ENCODE measurements around the gene PPARGC1A. TPM values are rescaled to one million over a fixed set of nuclear protein-coding genes. Genes with fewer than 3 reads are reported as not detected.

Gene PPARGC1A
- total RNA-seq, 1 donor from 2014 or later, result 0.48 TPM

DNA sequence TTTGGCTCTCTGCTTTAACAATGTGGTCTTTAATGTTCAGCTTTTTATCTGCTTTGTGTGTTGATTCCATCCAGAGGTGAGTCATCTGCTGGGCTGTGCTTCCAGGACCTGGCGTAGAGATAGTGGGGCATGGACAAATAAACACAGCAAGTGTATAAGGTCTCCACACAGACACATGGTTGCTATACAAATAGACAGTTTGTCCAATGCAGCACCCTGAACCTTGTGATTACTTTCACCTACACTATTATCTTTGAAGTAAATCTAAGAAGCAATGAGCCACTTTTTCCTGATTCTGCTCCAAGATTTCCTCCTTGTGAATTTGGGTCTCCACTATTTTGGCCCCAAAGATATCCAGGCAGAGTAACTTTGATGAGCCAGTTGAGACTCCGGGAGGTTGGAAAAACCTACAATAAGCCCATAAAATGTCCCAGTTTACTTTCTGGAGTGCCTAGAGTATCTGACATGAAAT, 12.1 kb downstream of the PPARGC1A start:
- no peak overlapping the region for H3K4me3 Mint-ChIP-seq (ENCODE audit: unreplicated experiment)
- H3K4me1 ChIP-seq (ENCODE audit: insufficient read depth, low read length), result peaks cover 11% of the 10 kb centered on the region
- H3K4me3 ChIP-seq (ENCODE audit: insufficient read depth, low read depth, low read length), result no peak overlapping the region
- no peak overlapping the region for H3K27ac ChIP-seq (ENCODE audit: low read depth, low read length)
- peak overlapping the region; percentile 19 for H3K4me2 ChIP-seq (ENCODE audit: low read length)
- no peaks in the 10 kb centered on the region for H3K36me3 ChIP-seq (ENCODE audit: insufficient read depth, low read length)
- no peaks in the 10 kb centered on the region for H3K27me3 ChIP-seq (ENCODE audit: insufficient read depth, low read length)
- peak overlapping the region; percentile 19 for H3K27ac Mint-ChIP-seq (ENCODE audit: unreplicated experiment)
- TF ChIP-seq, protein P1, sequence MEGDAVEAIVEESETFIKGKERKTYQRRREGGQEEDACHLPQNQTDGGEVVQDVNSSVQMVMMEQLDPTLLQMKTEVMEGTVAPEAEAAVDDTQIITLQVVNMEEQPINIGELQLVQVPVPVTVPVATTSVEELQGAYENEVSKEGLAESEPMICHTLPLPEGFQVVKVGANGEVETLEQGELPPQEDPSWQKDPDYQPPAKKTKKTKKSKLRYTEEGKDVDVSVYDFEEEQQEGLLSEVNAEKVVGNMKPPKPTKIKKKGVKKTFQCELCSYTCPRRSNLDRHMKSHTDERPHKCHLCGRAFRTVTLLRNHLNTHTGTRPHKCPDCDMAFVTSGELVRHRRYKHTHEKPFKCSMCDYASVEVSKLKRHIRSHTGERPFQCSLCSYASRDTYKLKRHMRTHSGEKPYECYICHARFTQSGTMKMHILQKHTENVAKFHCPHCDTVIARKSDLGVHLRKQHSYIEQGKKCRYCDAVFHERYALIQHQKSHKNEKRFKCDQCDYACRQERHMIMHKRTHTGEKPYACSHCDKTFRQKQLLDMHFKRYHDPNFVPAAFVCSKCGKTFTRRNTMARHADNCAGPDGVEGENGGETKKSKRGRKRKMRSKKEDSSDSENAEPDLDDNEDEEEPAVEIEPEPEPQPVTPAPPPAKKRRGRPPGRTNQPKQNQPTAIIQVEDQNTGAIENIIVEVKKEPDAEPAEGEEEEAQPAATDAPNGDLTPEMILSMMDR (IDR thresholded peaks at IDR 0.05; ENCODE audit: insufficient read depth, low read depth, low read length), result no peak
- TF ChIP-seq EZH2 (IDR thresholded peaks at IDR 0.05; ENCODE audit: insufficient read depth, low read length), result no peak
- H3K27me3 Mint-ChIP-seq (ENCODE audit: low read depth, unreplicated experiment), result peaks cover 4% of the 10 kb centered on the region
- H3K4me1 Mint-ChIP-seq (ENCODE audit: low read depth, unreplicated experiment), result peaks cover 31% of the 10 kb centered on the region
- no peaks in the 10 kb centered on the region for H3K9me3 ChIP-seq (ENCODE audit: insufficient read depth, low read depth, low read length)
- H3K9ac ChIP-seq (ENCODE audit: low read length), result no peak overlapping the region
- no peaks in the 10 kb centered on the region for H3K79me2 ChIP-seq (ENCODE audit: insufficient read depth, low read length)
- no peak for FAIRE-seq
- no peaks in the 10 kb centered on the region for H4K20me1 ChIP-seq (ENCODE audit: insufficient read depth, low read length)
- peak; percentile 85 for DNase-seq (ENCODE audit: low read depth)
- H3K36me3 Mint-ChIP-seq (ENCODE audit: low read depth, unreplicated experiment), result no peaks in the 10 kb centered on the region
- no peak overlapping the region for H2AFZ ChIP-seq (ENCODE audit: low read depth, low read length)
- no peaks in the 10 kb centered on the region for H3K9me3 Mint-ChIP-seq (ENCODE audit: unreplicated experiment)

DNA sequence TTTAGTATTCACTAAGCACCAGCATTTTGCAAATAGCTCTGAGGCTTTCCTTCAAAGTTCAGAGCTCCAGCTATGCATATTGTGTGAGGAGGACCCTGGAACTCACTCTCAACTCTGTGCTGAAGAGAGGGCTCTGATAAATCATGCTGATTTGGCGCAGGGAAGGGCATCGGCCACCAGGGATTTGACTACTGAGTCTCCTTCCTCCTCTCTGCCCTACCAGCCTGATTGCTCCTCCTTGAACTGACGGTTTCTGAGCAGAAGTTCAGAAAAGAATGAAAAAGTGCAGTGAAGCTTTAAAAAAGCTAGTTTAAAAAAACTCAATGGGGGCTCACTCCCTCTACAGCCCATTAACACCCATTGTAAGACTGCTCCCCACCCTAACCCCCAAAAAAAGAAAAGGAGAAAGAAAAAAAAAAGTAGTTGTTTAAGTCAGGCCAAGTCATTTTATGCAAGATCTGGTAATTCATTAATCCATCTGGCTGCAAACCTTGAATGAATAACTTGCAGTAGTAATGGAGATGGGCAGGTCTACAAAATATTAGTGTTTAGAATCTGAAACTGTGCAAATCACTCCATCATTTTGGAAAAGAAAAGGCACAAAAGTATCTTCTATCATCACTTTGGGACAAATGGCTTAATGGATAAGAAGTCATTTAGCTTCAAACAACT, 13.3 kb downstream of the PPARGC1A start:
- Mint-ChIP-seq H3K27ac (ENCODE audit: unreplicated experiment) (no peak overlapping the region), H3K27me3 (ENCODE audit: low read depth, unreplicated experiment) (peaks cover 5% of the 10 kb centered on the region), H3K9me3 (ENCODE audit: unreplicated experiment) (no peaks in the 10 kb centered on the region), H3K36me3 (ENCODE audit: low read depth, unreplicated experiment) (no peaks in the 10 kb centered on the region), H3K4me3 (ENCODE audit: unreplicated experiment) (no peak overlapping the region), H3K4me1 (ENCODE audit: low read depth, unreplicated experiment) (peaks cover 31% of the 10 kb centered on the region)
- FAIRE-seq, result no peak
- no peaks in the 10 kb centered on the region for H3K79me2 ChIP-seq (ENCODE audit: insufficient read depth, low read length)
- TF ChIP-seq, protein P1 (IDR thresholded peaks at IDR 0.05; ENCODE audit: insufficient read depth, low read depth, low read length), result no peak
- TF ChIP-seq EZH2 (IDR thresholded peaks at IDR 0.05; ENCODE audit: insufficient read depth, low read length), result no peak
- H3K4me1 ChIP-seq (ENCODE audit: insufficient read depth, low read length), result peaks cover 11% of the 10 kb centered on the region
- H3K4me3 ChIP-seq (ENCODE audit: insufficient read depth, low read depth, low read length), result no peak overlapping the region
- H3K4me2 ChIP-seq (ENCODE audit: low read length), result no peak overlapping the region
- DNase-seq (ENCODE audit: low read depth), result no peak
- H3K27ac ChIP-seq (ENCODE audit: low read depth, low read length), result no peak overlapping the region
- no peak overlapping the region for H3K9ac ChIP-seq (ENCODE audit: low read length)
- no peak overlapping the region for H2AFZ ChIP-seq (ENCODE audit: low read depth, low read length)
- H4K20me1 ChIP-seq (ENCODE audit: insufficient read depth, low read length), result no peaks in the 10 kb centered on the region
- no peaks in the 10 kb centered on the region for H3K36me3 ChIP-seq (ENCODE audit: insufficient read depth, low read length)
- H3K9me3 ChIP-seq (ENCODE audit: insufficient read depth, low read depth, low read length), result no peaks in the 10 kb centered on the region
- no peaks in the 10 kb centered on the region for H3K27me3 ChIP-seq (ENCODE audit: insufficient read depth, low read length)

DNA sequence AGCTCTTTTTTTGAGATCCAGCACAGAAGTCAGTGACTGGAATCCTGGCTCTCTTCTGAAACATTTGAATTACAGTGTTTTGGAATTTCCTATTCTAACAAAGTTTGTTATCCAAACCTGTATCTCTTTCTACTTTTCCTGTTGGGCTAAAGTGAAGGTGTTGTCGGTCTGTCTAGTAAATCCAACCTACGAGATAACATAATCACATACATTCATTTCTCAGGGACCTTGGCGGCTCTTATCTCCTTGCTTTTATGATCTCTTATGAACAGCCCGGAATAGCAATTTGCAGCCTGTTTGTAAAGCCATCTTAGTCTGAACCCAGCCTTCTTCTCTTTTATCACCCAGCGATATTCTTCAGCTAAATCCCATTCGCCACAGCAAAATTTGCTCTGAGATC, 14.5 kb downstream of the PPARGC1A start:
- Histone ChIP-seq H3K27ac (ENCODE audit: low read depth, low read length) (no peak overlapping the region), H3K4me1 (ENCODE audit: insufficient read depth, low read length) (peaks cover 11% of the 10 kb centered on the region), H3K36me3 (ENCODE audit: insufficient read depth, low read length) (no peaks in the 10 kb centered on the region), H3K27me3 (ENCODE audit: insufficient read depth, low read length) (no peaks in the 10 kb centered on the region), H4K20me1 (ENCODE audit: insufficient read depth, low read length) (no peaks in the 10 kb centered on the region), H2AFZ (ENCODE audit: low read depth, low read length) (no peak overlapping the region), H3K4me2 (ENCODE audit: low read length) (no peak overlapping the region), H3K79me2 (ENCODE audit: insufficient read depth, low read length) (no peaks in the 10 kb centered on the region), H3K4me3 (ENCODE audit: insufficient read depth, low read depth, low read length) (no peak overlapping the region), H3K9me3 (ENCODE audit: insufficient read depth, low read depth, low read length) (no peaks in the 10 kb centered on the region), H3K9ac (ENCODE audit: low read length) (no peak overlapping the region)
- peaks cover 28% of the 10 kb centered on the region for H3K4me1 Mint-ChIP-seq (ENCODE audit: low read depth, unreplicated experiment)
- no peaks in the 10 kb centered on the region for H3K9me3 Mint-ChIP-seq (ENCODE audit: unreplicated experiment)
- peaks cover 9% of the 10 kb centered on the region for H3K27me3 Mint-ChIP-seq (ENCODE audit: low read depth, unreplicated experiment)
- FAIRE-seq, result no peak
- no peak for DNase-seq (ENCODE audit: low read depth)
- no peak overlapping the region for H3K4me3 Mint-ChIP-seq (ENCODE audit: unreplicated experiment)
- H3K27ac Mint-ChIP-seq (ENCODE audit: unreplicated experiment), result no peak overlapping the region
- no peak for TF ChIP-seq EZH2 (IDR thresholded peaks at IDR 0.05; ENCODE audit: insufficient read depth, low read length)
- TF ChIP-seq, protein P1 (IDR thresholded peaks at IDR 0.05; ENCODE audit: insufficient read depth, low read depth, low read length), result no peak
- H3K36me3 Mint-ChIP-seq (ENCODE audit: low read depth, unreplicated experiment), result no peaks in the 10 kb centered on the region
